Fibroblast of skin of right biceps (primary cell): ENCODE data around the gene ELOVL6.
"Not testable (repeated sequence)": the region's sequence is repeated elsewhere in the genome, so short reads cannot be mapped to it uniquely, and the experiment has no call there.

Experiments
- DNase-seq: peaks from one replicate; pipeline ENCODE4 v3.0.0-alpha.2; 2013

The ELOVL6 gene, protein sequence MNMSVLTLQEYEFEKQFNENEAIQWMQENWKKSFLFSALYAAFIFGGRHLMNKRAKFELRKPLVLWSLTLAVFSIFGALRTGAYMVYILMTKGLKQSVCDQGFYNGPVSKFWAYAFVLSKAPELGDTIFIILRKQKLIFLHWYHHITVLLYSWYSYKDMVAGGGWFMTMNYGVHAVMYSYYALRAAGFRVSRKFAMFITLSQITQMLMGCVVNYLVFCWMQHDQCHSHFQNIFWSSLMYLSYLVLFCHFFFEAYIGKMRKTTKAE

GRCh38 chr4:110198435-110199416, at the start of gene ELOVL6:
Gene ELOVL6, minus strand, starts transcription at chr4:110198615. Its CDS starts 280 bp downstream, at chr4:110198335.
- DNase-seq = peak; percentile 73

DNA sequence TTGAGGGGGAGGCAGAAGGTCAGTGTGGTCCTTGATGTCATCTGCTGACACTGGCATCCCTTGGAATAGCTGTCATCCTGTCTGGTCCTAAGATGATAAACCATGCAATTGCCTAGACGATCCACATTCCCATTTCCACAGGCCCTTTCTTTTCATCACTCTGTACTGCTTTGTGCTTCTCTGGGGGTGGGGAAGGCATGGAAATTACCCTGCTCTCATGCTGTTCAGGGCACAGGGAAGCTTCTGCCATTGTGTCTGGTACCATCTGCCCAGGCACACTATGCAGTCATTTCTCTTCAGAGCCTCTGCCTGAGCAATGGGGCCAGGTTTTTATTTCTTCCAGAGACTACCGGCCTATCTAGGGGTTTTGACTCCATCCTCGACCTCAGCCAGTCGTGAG, 49.7 kb upstream of the ELOVL6 start:
- no peak for DNase-seq

DNA sequence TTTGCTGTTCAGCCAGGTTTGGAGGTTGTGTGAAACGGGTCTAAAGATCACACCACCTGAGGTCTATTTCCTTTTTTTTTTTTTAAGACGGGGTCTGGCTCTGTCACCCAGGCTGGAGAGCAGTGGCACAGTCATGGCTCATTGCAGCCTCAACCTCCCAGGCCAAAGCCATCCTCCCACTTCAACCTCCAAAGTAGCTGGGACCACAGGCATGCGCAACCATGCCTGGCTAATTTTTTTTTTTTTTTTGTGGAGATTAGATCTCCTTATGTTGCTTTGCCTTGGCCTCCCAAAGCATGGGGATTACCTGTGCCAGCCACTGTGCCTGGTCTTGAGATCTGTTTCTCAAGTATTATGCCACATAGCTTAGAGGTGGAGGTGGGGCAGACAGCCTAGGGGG, 49.2 kb upstream of the ELOVL6 start:
- no peak for DNase-seq

GRCh38 chr4:110245577-110245976, 47.2 kb upstream of the ELOVL6 start:
- peak; percentile 53 for DNase-seq

- no peak for DNase-seq
Measured at GRCh38 chr4:110236324-110236723, 37.9 kb upstream of the ELOVL6 start.

DNA sequence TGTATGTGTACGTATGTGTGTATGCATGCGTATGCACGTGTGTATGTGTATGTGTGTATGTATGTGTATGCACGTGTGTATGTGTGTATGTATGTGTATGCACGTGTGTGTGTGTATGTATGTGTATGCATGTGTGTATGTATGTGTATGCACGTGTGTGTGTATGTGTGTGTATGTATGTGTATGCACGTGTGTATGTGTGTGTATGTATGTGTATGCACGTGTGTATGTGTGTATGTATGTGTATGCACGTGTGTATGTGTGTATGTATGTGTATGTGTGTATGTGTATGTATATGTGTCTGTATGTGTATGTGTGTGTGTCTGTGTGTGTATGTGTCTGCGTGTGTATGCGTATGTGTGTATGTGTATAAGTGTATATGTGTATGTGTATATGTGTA, 35.2 kb upstream of the ELOVL6 start:
- not testable (repeated sequence) for DNase-seq

DNA sequence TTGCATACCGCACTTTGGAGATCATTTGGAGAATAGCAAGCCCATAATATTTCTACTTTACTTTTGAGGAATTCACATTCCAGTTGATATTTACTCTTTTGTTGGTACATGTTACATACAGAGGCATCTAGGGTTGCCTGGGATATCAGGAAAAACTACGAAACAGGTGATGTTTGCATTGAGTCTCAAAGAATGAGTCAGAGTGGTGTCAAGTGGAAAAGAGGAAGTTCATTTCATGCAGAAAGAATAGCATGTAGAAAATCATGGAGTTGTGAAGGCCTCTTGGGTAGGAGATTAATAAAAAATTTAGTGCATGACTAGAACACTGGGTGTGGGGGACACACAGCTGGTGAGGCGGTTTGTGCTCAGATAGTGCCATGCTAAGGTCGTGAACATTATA, 33.5 kb upstream of the ELOVL6 start:
- no peak for DNase-seq

GRCh38 chr4:110229266-110229665, 30.9 kb upstream of the ELOVL6 start:
- DNase-seq = no peak

GRCh38 chr4:110224812-110225211, 26.4 kb upstream of the ELOVL6 start:
- peak; percentile 26 for DNase-seq

- no peak for DNase-seq
Measured at GRCh38 chr4:110224142-110224541, 25.7 kb upstream of the ELOVL6 start.

DNA sequence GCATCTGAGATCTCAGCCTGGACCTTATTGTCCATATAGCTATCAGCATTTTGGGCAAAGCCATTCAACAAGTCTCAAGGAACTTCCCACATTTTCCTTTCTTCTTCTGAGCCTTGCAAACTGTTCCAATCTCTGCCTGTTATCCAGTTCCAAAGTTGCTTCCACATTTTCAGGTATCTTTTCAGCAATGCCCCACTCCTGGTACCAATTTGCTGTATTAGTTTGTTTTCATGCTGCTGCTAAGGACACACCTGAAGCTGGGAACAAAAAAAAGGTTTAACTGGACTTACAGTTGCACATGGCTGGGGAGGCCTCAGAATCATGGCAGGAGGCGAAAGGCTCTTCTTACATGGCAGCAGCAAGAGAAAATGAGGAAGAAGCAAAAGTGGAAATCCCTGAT, 20.5 kb upstream of the ELOVL6 start:
- DNase-seq = not testable (repeated sequence)

DNA sequence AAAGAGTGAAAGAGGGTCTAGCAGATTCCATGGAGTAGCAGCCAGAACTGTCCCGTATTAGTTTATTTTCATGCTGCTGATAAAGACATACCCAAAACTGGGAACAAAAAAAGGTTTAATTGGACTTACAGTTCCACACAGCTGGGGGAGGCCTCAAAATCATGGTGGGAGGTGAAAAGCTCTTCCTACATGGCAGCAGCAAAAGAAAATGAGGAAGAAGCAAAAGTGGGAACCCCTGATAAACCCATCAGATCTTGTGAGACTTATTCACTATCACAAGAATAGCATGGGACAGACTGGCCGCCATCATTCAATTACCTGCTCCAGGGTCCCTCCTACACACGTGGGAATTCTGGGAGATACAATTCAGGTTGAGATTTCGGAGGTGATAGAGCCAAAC, 18.8 kb upstream of the ELOVL6 start:
- DNase-seq = not testable (repeated sequence)

GRCh38 chr4:110216129-110216528, 17.7 kb upstream of the ELOVL6 start:
- no peak for DNase-seq

DNA sequence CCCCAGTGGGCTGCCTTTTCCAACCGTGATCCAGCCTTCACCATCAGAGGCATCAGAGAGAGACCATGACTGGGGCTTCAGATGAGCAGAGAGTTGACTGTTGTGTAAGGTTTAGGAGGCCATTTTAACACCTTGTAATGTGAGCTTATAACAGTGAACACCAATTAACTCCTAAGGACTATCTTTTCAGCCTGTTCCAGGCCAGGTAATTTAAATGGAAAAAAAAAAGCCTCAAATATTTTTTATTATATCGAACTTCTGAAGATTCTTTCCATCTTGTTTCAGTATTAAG, 13.3 kb upstream of the ELOVL6 start:
- DNase-seq = no peak

DNA sequence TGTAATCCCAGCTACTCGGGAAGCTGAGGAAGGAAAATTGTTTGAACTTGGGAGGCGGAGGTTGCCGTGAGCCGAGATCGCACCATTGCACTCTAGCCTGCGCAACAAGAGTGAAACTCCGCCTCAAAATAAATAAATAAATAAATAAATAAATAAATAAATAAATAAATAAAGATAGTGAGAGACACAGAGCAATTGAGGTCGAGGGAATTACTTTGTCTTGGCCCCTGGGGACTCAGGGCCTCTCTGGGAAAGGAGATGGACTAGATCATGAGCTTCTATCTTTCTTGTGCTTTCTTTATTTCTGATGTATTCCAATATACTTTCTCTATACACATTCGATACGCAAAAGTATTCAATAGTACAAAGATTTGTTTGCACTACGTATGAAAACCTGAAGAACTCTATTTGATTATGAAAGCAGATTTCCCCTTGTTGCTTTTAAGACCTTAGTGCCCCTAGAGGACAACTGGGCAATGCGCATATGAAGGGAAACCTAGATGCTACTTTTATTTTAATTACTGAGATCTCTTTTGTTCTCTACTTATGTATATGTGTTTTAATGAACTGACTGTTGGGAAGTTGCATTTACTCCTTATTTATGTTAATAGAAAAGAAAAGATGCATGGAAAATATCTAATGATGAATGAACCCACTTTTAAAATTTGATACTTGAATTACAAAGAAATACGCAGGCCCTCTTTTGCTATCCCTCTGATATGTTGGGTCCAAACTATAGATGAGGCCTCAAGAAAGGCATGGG, 12.8 kb upstream of the ELOVL6 start:
- DNase-seq = peak; percentile 45

DNA sequence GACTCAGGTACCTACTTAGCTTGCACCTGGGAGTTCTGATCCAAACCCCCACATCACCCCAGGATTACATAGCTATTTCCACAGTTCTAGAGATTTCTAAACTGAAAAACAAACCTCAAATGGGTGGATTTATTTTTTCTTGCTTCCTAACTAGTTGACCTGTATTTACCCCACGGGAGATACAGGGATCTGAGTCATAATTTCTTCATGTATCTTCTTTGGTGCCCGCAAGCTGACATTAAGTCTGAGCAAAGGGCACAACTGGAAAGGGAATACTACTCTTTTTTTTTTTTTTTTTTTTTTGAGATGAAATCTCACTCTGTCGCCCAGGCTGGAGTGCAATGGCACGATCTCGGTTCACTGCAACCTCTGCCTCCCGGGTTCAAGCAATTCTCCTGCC, 10.0 kb upstream of the ELOVL6 start:
- DNase-seq = no peak

DNA sequence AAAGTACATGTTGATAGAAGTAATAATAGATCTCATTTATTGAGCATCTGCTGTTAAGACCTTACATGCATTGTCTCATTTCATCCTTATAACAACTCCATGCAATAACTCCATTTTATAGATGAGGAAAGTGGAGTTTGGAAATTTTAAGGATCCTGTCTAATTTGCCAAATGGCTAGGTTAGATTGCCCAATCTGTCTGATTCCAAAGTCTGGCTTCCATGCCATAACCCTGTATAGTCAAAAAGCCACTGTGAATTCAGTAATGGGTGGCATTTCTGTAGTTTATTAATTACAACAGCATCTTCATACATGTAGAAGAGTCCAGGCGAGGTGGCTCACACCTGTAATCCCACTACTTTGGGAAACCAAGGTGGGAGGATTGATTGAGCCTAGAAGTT, 8.8 kb upstream of the ELOVL6 start:
- no peak for DNase-seq

- no peak for DNase-seq
Measured at GRCh38 chr4:110202024-110202423, 3.6 kb upstream of the ELOVL6 start.

DNA sequence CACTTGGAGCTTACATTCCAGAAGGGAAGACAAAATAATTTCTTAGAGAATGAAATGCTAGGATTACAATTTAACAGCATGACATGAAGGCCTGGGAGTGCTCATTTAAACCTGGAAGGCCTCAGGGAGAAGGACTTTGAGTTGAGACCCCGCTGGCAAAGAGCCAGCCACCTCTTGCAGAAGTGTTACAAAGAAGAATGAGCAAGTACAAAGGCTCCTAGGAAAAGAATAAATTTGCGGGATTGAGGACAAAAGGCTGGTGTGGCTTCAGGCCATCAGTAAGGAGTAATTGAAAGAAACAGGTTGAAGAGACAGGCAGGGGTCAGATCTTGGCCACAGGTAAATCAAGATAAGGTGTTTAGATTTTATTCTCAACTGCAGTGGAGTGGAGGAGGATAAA, 3.1 kb upstream of the ELOVL6 start:
- no peak for DNase-seq

DNA sequence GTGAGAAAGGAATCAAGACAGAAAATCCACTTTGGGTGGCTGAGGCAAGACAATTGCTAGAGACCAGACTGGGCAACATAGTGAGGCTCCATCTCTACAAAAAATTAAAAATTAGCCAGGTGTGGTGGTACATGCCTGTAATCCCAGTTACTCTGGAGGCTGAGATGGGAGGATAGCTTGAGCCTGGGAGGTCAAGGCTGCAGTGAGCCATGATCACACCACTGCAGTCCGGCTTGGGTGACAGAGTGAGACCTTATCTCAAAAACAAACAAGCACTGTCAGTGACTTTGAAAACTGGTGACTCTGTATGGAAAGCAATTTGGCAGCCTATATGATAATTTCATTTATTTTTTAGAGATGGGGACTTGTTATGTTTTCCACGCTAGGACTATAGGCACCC, 2.3 kb upstream of the ELOVL6 start:
- no peak for DNase-seq

GRCh38 chr4:110198049-110198434, 373 bp downstream of the ELOVL6 start:
- DNase-seq = peak; percentile 39

- peak; percentile 54 for DNase-seq
Measured at GRCh38 chr4:110197529-110198042, 829 bp downstream of the ELOVL6 start.

DNA sequence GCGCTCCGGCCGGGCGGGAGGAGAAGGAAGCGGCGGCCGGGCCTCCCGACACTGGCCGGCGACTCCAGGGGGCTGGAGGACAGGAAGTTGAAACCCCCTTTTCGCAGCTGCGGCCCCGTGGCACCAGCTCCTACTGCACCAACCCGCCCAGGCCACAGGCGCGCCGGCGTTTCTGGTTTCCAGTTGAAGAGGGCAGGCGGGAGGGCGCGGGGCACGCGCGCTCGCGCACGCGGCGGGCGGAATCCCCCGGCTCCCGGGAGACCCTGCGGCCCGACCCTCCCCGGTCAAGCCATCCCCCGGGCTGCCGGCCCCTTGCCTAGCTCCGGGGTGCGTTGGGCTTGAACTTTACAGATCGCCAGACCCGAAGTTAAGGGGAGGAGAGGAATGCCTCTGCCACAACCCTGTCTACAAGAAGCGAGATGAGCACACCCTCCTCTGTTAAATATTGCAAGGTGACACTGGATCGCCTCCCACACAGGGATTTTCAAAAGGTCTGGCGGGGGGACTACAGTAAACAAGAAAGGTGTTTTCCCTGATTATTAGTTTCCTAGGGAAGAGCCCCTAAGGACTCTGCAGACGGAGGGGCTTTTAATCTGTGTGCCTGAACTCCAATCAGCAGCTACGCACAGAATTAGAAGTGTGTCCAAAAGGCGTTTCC, 1.4 kb downstream of the ELOVL6 start:
- DNase-seq = peak; percentile 47
